ENCODE data around the gene FAM120A. TPM values are rescaled to one million over a fixed set of nuclear protein-coding genes. Genes with fewer than 3 reads are reported as not detected.

The FAM120A gene
- total and polyA plus RNA-seq, 9 of the 15 experiments (the other 6 are each of a cell fraction or from before 2014, with no cell fraction given): 8.7 to 71.0 (median 42.2) TPM

DNA sequence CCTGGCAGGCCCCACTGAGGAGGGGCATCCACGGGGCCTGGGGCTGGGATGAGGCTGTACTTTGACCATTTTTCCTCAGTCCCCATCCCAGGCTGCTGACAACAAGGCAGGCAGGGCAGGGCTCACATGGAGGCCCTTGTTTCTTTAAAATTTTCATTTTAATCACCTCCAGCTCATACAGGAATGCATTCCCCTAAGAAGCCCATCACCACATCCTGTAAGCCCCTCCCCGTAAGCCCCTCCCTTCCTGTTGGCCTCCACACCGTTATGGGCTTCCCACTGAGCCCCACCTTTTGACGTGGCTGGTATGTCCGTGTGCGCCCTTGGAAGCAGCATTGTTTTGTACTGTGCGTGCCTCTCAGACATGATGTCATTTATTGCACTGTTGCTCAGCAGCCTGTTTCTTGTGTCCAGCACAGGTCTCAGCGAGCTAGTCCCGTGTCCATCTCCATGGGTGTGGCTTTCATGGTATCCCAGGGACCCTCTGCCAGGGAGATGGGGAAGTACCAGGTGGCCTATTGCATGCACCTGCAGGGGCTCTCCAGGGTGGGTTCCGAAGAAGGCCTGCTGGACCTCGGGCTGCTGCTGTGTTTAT is 147.3 kb downstream of the FAM120A start (continued):
- TF ChIP-seq, protein P1, sequence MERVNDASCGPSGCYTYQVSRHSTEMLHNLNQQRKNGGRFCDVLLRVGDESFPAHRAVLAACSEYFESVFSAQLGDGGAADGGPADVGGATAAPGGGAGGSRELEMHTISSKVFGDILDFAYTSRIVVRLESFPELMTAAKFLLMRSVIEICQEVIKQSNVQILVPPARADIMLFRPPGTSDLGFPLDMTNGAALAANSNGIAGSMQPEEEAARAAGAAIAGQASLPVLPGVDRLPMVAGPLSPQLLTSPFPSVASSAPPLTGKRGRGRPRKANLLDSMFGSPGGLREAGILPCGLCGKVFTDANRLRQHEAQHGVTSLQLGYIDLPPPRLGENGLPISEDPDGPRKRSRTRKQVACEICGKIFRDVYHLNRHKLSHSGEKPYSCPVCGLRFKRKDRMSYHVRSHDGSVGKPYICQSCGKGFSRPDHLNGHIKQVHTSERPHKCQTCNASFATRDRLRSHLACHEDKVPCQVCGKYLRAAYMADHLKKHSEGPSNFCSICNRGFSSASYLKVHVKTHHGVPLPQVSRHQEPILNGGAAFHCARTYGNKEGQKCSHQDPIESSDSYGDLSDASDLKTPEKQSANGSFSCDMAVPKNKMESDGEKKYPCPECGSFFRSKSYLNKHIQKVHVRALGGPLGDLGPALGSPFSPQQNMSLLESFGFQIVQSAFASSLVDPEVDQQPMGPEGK (CRISPR knock-in tag; IDR thresholded peaks at IDR 0.05; ENCODE audit: borderline replicate concordance): no peak

DNA sequence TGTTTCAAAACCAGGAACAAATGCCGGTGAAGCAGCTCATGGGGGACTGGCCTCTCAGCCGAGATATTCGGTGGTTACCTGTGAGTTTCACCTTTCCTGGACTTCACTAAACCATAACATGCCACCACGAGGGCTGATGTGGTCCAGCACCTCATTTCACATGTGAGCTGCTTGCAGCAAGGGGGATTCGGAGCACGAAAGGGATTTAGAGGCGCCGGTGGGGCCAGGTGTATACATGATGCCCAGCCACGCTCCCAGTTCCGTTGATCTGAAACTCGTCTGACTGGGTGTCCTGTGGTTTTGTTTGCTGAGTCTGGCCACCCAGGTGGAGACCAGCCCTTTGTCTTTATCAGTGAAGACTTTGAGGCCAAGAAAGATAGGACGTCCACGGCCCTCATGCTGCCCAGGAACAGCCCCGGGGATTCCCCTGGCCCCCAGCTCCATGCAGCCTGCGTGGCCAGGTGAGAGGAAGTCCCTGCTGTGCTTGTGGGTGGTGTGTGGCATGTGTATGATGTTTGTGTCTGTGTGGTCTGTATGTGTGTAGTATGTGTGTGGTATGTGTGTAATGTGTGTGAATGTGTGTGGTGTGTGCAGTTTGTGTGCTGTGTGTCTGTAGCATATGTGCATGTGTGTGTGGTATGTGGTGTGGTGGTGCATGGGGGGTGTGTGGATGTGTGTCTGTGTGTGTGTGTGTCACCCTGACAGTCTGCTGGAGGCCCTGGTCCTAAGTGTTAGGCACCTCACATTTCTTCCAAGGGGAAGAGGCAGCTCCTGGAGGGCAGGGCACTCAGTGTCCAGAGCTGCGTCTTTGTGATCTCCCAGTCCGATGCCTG is 148.3 kb downstream of the FAM120A start:
- peak; percentile 72 for FAIRE-seq
- no peak overlapping the region for H3K4me2 ChIP-seq (ENCODE audit: insufficient read depth, low read length)
- no peak overlapping the region for H3K27ac ChIP-seq (ENCODE audit: extremely low read depth, low read depth, low read length)
- H3K4me3 ChIP-seq: no peak overlapping the region
- H3K9ac ChIP-seq (ENCODE audit: insufficient read depth in 1 of 2, low read depth in 2 of 2, low read length in 2 of 2): peak overlapping the region in 1 of 2 experiments; percentile 29; a peak in 1 of 4 replicates
- no peaks in the 10 kb centered on the region for H3K9me3 ChIP-seq (replicated peaks; ENCODE audit: control insufficient read depth, insufficient read depth, low read depth, low read length)
- no peak for DNase-seq (ENCODE audit: extremely low read depth in 1 of 4, low spot score in 3 of 4)
- no peaks in the 10 kb centered on the region for H3K9me1 ChIP-seq (ENCODE audit: control insufficient read depth, insufficient read depth, low read length)
- no peak overlapping the region for H2AFZ ChIP-seq (ENCODE audit: low read depth, low read length)
- peaks cover 11 to 14% of the 10 kb centered on the region in 2 experiments; a peak in 4 of 5 replicates for H3K4me1 ChIP-seq (replicated peaks in 1 of 2; ENCODE audit: control insufficient read depth in 2 of 2, insufficient read depth in 2 of 2, low read length in 2 of 2)
- ChIA-PET CTCF (ENCODE audit: low intra/inter-chr PET ratio) (no interaction called here), POLR2A (interaction anchor here (0.7 to 0.8 kb wide), 2 partner anchors 14 to 33 kb away, joined by 3 read pairs; no protein-coding TSS in a partner anchor)
- WGBS (ENCODE audit: insufficient coverage, low coverage, missing lambda C conversion rate): 52% methylated on average over 13 of the region's 17 CpGs
- in situ Hi-C loops (cut with MboI): no loop called here
- peaks cover 7% of the 10 kb centered on the region; the same call in 2 of the 3 replicates for H3K79me2 ChIP-seq (ENCODE audit: control insufficient read depth, insufficient read depth, low read length)
- intact Hi-C loops (cut with micrococcal nuclease): no loop called here
- ATAC-seq: peak; percentile 32
- peaks cover 17% of the 10 kb centered on the region; the same call in 1 of the 2 replicates for H4K20me1 ChIP-seq (replicated peaks; ENCODE audit: control insufficient read depth, insufficient read depth, low read length)
- BruUV-seq (replicated peaks): no TSS peak
- TF ChIP-seq LEF1 (IDR thresholded peaks at IDR 0.05) (no peak), MCM2 (IDR thresholded peaks at IDR 0.05; ENCODE audit: low read depth) (no peak), POLR2A (conservative IDR thresholded peaks at IDR 0.05) (no peak), ZNF24 (IDR thresholded peaks at IDR 0.05) (no peak), LARP7 (IDR thresholded peaks at IDR 0.05) (peak; percentile 62; the same call in 1 of the 2 replicates), TRIM28 (IDR thresholded peaks at IDR 0.05) (no peak), ELF4 (CRISPR knock-in tag; IDR thresholded peaks at IDR 0.05) (peak; percentile 36; the same call in 1 of the 2 replicates), HDAC2 (IDR thresholded peaks at IDR 0.05) (no peak), SNRNP70 (optimal IDR thresholded peaks at IDR 0.05; ENCODE audit: low read depth, low read length) (no peak), ZNF316 (IDR thresholded peaks at IDR 0.05) (peak; percentile 32), HDAC3 (IDR thresholded peaks at IDR 0.05; ENCODE audit: borderline replicate concordance, partially characterized antibody) (no peak), STAG1 (CRISPR knock-in tag; IDR thresholded peaks at IDR 0.05; ENCODE audit: borderline replicate concordance) (no peak)
- TF ChIP-seq, protein P2, sequence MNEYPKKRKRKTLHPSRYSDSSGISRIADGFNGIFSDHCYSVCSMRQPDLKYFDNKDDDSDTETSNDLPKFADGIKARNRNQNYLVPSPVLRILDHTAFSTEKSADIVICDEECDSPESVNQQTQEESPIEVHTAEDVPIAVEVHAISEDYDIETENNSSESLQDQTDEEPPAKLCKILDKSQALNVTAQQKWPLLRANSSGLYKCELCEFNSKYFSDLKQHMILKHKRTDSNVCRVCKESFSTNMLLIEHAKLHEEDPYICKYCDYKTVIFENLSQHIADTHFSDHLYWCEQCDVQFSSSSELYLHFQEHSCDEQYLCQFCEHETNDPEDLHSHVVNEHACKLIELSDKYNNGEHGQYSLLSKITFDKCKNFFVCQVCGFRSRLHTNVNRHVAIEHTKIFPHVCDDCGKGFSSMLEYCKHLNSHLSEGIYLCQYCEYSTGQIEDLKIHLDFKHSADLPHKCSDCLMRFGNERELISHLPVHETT (CRISPR knock-in tag; conservative IDR thresholded peaks at IDR 0.05 in 1 of 2, IDR thresholded peaks at IDR 0.05 in 1 of 2): no peak
- H3K27me3 ChIP-seq (ENCODE audit: control insufficient read depth in 2 of 2, insufficient read depth in 2 of 2, low read length in 2 of 2): no peaks in the 10 kb centered on the region
- H3K36me3 ChIP-seq (ENCODE audit: control insufficient read depth, insufficient read depth, low read length): no peaks in the 10 kb centered on the region
